GM18526 (cell line): Measurements from ENCODE around the gene GPC6.

ENCODE experiments used
- POLR2A ChIP-seq: IDR thresholded peaks from 3 replicates; pipeline ENCODE4 v1.6.1; 2011; ENCODE audit not compliant: insufficient read length; ENCODE audit errors: extremely low read depth

The GPC6 gene

GRCh38 chr13:94332359-94333096, 1105.9 kb downstream of the GPC6 start:
- no peak for TF ChIP-seq POLR2A

DNA sequence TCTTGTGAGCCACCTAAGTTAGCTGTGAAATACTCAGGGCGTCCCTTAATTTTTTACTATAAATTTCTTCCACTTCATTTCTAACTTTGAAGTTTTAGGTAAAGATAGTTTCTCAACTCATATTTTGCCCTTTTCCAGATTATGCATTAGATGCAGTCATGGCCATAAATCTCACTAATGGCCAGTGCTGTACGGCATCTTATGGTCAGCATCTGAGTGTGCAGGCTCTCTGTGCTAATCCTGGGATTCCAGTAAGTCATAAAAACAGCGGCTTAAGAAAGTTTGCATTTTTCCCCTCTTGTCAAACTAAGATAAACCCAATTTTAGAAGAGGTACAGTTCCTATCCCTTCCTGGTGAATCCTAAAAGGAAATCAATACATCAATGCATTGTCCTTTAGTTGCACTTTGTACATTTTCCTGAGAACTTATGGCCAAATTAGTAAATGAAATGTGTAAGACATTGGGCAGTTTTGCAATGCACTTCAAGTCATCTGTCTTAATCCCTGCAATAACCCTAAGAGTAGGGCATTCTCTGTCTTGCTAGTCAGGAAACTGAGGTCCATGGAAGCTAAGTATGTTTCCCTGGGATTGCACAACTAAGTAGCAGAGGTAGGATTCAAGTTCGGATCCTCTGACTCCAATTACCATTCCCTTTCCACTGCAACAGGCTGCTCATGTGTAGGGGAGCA, 1106.7 kb downstream of the GPC6 start:
- no peak for TF ChIP-seq POLR2A

DNA sequence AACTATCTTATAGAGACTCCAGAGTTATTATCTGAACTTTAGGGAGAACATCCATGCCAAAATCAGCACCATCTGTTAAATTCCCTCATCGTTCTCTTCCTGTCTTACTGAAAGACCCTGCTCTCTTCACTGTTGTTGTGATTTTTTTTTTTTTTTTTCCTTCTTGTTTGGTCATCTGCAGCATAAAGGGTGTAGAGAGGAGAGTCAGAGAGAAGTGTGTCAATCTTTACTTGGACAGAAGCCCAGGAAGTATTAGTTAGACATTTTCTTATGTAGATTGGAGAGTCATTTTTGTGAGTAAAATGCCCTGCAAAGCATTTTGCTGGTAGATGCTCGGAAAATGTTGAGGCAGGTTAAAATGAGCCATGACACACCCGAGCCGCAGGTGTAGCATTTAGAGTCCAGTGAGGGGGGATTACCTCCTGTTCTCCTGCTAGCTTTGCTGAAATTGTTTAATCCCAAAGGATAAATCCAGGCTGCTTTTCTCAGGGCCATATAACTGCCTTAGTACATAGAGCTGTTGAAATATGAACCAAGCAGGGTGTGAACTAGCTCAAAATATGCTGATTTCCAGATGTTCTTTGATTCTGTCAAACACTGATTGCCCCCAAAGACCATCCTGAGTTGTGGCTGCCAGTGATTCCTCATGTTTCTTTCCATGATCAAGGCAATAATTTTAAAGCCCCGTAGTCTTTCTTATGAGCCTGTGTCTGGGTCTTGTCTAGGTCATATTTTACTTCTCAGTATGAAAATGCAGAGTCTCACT, 1109.3 kb downstream of the GPC6 start:
- no peak for TF ChIP-seq POLR2A

- no peak for TF ChIP-seq POLR2A
Observed at GRCh38 chr13:94339116-94339687, 1112.6 kb downstream of the GPC6 start.

DNA sequence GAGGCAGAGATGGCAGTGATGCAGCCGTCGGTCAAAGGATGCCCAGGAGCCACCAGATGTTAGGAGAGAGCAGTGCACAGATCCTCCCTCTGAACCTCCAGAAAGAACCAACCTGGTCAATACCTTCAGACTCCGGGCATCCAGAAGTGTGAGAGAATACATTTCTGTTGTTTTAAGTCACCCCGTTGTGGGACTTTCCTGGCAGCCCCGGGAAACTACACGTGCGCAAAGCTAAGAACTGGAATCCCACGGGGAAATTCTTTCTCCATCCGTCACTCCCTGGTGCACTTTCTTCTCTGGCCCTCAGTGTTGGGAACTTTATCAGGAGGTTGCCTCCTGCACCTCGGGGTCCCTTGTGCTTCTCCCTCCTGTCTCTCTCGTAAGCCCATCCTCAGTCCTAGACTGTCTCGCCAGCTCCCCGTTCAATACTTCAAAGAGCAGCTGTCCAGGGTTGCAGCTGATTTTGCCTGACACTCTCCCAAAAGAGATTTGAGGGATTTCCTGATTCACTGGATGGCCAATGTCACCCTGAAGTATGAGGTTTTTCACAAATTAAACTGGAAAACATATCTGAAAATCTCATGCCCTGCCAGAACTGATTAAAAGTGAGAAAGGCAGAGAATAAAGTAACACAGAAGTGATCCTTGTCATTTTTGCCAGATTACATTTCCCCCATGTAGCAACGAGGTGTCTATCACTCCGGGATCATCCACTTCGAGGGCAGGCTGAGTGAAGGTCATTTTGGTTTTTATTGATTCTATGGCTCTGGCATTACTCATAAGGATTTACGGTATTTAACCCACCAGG, 1116.0 kb downstream of the GPC6 start:
- TF ChIP-seq POLR2A, result no peak

DNA sequence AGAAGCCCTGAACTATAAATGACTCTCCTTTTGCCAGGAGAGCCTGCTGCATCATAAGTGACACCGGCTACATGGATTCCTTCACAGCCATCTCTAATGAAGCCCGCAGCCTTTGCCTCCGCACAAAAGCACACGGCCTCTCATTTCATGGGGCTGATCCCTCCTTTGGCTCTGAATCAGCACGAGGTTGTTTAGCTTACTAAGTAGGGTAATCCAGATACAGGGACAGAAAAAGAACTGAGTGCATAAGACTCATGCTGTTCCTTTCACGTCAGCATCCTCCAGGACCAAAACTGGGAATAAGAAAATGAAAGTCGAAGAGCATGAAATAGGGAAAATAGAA, 1116.6 kb downstream of the GPC6 start:
- TF ChIP-seq POLR2A, result no peak

DNA sequence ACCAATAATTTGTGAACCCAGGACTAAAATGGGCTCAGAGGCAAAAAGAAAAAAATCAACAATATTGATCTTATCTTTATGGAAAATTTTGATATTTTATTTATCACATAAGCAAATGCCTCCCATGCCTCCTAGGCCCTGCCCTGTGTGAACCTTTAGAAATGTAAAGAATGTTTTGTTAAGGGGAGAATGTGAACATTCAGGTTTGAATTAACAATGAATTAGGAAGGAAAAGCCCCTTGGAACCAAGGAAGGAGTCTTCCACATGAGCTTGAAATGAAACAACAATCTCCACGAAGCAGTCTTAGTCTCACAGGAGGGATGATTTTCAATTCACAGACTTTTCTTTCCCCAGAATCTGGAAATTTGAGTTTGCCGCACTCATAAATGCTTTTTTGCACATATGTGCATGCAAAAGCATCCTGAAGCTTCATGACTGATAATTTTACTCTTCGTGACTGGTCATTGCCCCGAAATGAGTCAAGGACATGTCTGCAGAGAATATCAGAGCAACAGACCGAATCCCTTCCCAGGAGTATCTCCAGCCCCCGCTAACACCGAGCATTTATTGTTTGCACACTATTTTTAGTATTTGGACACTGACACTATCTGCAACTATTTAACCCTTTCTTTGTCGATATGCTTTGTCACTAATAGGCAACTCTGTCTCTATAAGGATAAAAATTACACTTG, 1117.7 kb downstream of the GPC6 start:
- TF ChIP-seq POLR2A, result no peak

- no peak for TF ChIP-seq POLR2A
Observed at GRCh38 chr13:94345374-94346195, 1119.0 kb downstream of the GPC6 start.

DNA sequence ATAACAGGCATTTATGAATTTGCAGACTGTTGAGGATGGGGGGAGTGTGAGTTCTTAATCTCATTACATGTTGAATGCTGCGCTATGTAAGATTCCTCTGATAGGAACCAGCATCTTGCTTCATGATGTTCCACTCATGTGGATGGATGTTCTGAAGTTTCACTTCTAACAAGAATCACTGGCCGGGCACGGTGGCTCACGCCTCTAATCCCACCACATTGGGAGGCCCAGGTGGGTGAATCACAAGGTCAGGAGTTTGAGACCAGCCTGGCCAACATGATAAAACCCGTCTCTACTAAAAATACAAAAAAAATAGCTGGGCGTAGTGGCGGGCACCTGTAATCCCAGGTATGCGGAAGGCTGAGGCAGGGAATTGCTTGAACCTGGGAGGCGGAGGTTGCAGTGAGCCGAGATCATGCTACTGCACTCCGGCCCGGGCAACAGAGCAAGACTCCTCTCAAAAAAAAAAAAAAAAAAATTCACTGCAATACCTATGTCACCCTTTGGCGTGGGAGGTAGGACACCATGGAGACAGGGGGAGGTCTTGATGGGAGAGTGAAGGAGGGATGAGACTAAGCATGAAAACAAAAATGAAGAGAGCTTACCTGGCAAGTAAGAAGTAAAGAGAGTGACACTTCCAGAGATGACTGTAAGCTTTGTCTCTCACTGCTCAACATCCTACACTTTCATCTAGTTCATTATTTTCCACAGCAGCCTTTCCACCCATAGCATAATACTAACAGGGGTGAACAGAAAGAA, 1119.8 kb downstream of the GPC6 start:
- no peak for TF ChIP-seq POLR2A

DNA sequence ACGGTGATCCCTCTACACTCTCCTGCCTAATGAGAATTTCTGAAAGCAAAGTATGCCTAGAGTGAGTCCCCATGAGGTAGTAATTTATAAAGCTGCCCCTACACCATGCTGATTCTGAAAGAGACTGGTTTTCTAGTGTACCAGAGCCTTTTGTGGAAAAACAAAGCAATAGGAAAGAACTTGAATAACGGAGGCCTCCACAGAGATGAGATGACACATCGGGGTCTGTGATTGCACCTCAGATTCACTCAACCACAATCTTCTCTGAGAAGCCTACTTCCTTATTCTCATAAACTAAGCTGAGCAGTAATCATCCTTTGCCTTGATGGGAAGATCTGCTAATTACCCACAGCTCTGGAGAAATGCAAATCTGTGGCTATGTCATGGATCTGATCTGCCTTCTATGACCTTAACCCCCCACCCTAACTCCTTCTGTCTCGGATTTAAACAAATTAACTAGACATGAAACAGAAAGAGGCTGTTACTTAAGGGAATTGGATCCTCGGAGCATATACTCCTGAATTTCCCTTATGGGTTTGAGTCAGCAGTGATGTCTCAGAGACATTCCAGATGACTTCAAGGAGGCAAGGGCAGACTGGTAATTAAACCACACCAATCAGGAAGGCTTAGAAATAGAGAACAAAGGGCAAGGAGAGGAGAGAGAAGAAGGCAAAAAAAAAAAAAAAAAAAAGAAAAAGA, 1124.8 kb downstream of the GPC6 start:
- TF ChIP-seq POLR2A, result no peak

- TF ChIP-seq POLR2A, result no peak
Observed at GRCh38 chr13:94352057-94352456, 1125.5 kb downstream of the GPC6 start.

GRCh38 chr13:94353167-94353710, 1126.6 kb downstream of the GPC6 start:
- no peak for TF ChIP-seq POLR2A
